ENCODE measurements around the gene DNAJB8.
A peak's percentile ranks its signal among the peaks of the same experiment; 100 is the strongest.

Gene DNAJB8

DNA sequence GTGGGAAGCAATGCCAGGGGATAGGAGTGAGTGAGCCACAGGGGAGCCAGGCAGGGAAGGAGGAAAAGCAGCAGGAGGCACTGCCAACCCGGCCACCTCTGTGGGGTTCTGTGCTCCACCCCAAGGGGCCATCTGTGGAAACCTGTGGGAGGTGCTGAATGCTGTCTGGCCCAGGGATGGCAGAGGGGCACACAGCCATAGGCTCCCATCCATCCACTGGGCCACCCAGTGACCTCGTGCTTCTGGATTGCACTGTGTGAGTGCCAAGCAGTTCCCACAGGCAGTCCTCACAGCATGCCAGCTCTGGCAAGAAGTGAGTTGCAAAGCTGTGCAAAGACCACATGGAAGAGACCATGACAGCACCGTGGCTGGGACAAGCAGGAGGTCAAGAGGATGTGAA lies 27.5 kb downstream of the DNAJB8 start:
- Histone ChIP-seq H3K36me3 (ENCODE audit: low read depth) (no peaks in the 10 kb centered on the region), H3K4me3 (ENCODE audit: severe bottlenecking) (no peak overlapping the region), H3K4me1 (ENCODE audit: insufficient read depth, poor library complexity, severe bottlenecking) (no peaks in the 10 kb centered on the region), H3K9me3 (ENCODE audit: severe bottlenecking) (no peaks in the 10 kb centered on the region), H3K27me3 (ENCODE audit: insufficient read depth, poor library complexity, severe bottlenecking) (no peaks in the 10 kb centered on the region), H3K27ac (ENCODE audit: poor library complexity, severe bottlenecking) (no peak overlapping the region)
- ATAC-seq (ENCODE audit: low read depth) (no peak), DNase-seq (ENCODE audit: low spot score) (no peak)
- TF ChIP-seq, protein P1, sequence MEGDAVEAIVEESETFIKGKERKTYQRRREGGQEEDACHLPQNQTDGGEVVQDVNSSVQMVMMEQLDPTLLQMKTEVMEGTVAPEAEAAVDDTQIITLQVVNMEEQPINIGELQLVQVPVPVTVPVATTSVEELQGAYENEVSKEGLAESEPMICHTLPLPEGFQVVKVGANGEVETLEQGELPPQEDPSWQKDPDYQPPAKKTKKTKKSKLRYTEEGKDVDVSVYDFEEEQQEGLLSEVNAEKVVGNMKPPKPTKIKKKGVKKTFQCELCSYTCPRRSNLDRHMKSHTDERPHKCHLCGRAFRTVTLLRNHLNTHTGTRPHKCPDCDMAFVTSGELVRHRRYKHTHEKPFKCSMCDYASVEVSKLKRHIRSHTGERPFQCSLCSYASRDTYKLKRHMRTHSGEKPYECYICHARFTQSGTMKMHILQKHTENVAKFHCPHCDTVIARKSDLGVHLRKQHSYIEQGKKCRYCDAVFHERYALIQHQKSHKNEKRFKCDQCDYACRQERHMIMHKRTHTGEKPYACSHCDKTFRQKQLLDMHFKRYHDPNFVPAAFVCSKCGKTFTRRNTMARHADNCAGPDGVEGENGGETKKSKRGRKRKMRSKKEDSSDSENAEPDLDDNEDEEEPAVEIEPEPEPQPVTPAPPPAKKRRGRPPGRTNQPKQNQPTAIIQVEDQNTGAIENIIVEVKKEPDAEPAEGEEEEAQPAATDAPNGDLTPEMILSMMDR (IDR thresholded peaks at IDR 0.05; ENCODE audit: poor library complexity, severe bottlenecking), result no peak

DNA sequence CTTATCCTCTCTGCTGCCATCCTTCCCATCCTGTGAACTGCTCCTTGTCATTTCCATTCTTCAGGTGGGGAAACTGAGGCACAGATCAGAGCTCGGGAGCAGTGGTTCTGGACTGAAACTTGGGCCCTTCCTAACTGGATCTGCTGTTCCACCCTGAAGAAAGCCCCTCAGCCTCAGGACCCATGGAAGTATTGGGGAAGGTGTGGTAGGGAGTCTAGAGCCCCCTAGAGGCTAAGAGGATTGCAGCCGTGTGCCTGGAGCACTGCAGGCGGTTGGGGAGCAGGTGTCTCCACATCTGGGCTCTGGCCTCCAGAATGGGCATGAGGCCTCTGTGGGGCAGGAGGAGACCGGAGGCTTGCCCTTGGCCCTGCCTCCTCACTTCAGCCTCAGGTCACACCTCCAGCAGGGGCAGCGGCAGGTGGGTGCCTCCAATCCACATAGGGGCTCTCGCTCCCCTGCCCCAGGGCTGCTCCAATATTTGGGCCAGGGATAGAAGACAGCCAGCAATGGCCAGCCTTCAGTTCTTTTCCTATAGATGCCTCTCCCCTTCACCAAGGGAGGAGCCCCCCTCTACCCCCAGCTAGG lies 28.1 kb downstream of the DNAJB8 start:
- Histone ChIP-seq H3K4me1 (ENCODE audit: insufficient read depth, poor library complexity, severe bottlenecking) (peaks cover 6% of the 10 kb centered on the region), H3K9me3 (ENCODE audit: severe bottlenecking) (no peaks in the 10 kb centered on the region), H3K4me3 (ENCODE audit: severe bottlenecking) (no peak overlapping the region), H3K27ac (ENCODE audit: poor library complexity, severe bottlenecking) (no peak overlapping the region), H3K27me3 (ENCODE audit: insufficient read depth, poor library complexity, severe bottlenecking) (no peaks in the 10 kb centered on the region), H3K36me3 (ENCODE audit: low read depth) (no peaks in the 10 kb centered on the region)
- ATAC-seq (ENCODE audit: low read depth) (no peak), DNase-seq (ENCODE audit: low spot score) (no peak)
- TF ChIP-seq, protein P1 (IDR thresholded peaks at IDR 0.05; ENCODE audit: poor library complexity, severe bottlenecking), result peak; percentile 34

DNA sequence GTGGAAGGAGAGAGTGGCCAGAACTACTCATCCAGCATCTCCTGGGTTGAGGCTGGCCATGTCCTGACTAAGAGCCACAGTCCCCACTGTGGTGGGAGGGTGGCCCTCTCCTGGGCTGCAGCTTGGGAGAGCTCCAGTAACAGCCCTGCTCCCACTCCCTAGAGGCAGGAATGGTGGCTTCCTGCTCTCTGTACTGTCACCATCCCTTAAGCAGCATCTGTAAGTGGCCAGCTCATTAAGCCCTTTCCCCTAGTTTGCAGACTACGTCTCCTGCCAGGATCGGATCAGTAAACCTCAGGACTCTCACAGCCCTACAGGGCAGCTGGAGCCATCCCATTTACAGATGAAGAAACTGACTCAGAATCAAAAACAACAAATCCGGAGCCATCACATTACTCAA lies 30.5 kb downstream of the DNAJB8 start:
- H3K36me3 ChIP-seq (ENCODE audit: low read depth), result no peaks in the 10 kb centered on the region
- DNase-seq (ENCODE audit: low spot score), result no peak
- H3K27ac ChIP-seq (ENCODE audit: poor library complexity, severe bottlenecking), result no peak overlapping the region
- H3K4me1 ChIP-seq (ENCODE audit: insufficient read depth, poor library complexity, severe bottlenecking), result peaks cover 9% of the 10 kb centered on the region
- H3K9me3 ChIP-seq (ENCODE audit: severe bottlenecking), result no peaks in the 10 kb centered on the region
- TF ChIP-seq, protein P1 (IDR thresholded peaks at IDR 0.05; ENCODE audit: poor library complexity, severe bottlenecking), result no peak
- H3K4me3 ChIP-seq (ENCODE audit: severe bottlenecking), result no peak overlapping the region
- H3K27me3 ChIP-seq (ENCODE audit: insufficient read depth, poor library complexity, severe bottlenecking), result peaks cover 12% of the 10 kb centered on the region
- no peak for ATAC-seq (ENCODE audit: low read depth)

DNA sequence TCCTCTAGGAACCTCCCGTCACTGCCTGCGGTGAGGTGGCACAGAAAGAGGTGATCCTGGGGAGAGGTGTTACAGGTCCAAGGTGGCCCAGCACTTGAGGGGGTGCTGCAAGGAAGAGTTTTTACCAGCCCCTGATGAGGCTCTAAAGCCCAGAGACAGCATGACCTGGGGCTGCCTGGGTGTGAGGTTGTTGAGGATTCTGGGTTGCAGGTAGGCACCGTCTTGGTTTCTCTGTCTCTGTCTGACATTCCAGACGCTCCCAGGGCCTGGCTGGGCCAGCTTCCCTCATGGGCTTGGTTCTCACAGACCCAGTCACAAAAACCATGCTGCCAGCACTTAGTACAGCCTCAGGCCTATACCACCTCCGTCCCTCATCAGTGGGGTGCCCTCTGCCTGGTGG lies 31.1 kb downstream of the DNAJB8 start:
- Histone ChIP-seq H3K27me3 (ENCODE audit: insufficient read depth, poor library complexity, severe bottlenecking) (peaks cover 12% of the 10 kb centered on the region), H3K9me3 (ENCODE audit: severe bottlenecking) (no peaks in the 10 kb centered on the region), H3K4me1 (ENCODE audit: insufficient read depth, poor library complexity, severe bottlenecking) (peaks cover 9% of the 10 kb centered on the region), H3K36me3 (ENCODE audit: low read depth) (no peaks in the 10 kb centered on the region), H3K4me3 (ENCODE audit: severe bottlenecking) (no peak overlapping the region), H3K27ac (ENCODE audit: poor library complexity, severe bottlenecking) (no peak overlapping the region)
- DNase-seq (ENCODE audit: low spot score), result no peak
- TF ChIP-seq, protein P1 (IDR thresholded peaks at IDR 0.05; ENCODE audit: poor library complexity, severe bottlenecking), result no peak
- ATAC-seq (ENCODE audit: low read depth), result no peak

DNA sequence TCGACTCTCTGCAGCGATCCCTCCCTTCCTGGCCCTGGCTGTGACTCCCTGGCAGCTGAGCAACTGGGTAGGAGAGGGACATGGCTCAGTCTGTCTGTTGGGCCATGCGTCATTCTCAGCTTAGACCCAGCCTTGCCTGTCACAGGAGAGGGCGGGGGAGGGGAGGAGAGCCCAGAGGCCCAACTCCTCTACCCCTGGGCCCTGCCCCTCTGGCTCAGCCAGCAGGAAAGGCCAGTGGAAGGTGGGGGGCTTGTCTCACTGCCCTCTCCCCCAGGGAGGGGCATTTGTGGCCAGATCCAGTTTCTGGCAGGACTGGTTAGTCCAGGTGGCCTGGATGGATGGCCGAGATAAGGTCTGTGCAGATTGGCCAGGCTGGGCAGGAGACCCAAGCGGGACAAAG lies 31.6 kb downstream of the DNAJB8 start:
- Histone ChIP-seq H3K4me3 (ENCODE audit: severe bottlenecking) (no peak overlapping the region), H3K36me3 (ENCODE audit: low read depth) (no peaks in the 10 kb centered on the region), H3K27me3 (ENCODE audit: insufficient read depth, poor library complexity, severe bottlenecking) (peaks cover 12% of the 10 kb centered on the region), H3K9me3 (ENCODE audit: severe bottlenecking) (no peaks in the 10 kb centered on the region), H3K27ac (ENCODE audit: poor library complexity, severe bottlenecking) (no peak overlapping the region), H3K4me1 (ENCODE audit: insufficient read depth, poor library complexity, severe bottlenecking) (peaks cover 9% of the 10 kb centered on the region)
- TF ChIP-seq, protein P1 (IDR thresholded peaks at IDR 0.05; ENCODE audit: poor library complexity, severe bottlenecking), result no peak
- DNase-seq (ENCODE audit: low spot score) (no peak), ATAC-seq (ENCODE audit: low read depth) (no peak)
